Activated CD4-positive, alpha-beta T cell treated with anti-CD3 and anti-CD28 coated beads, Interleukin-2, amount 10 ng/mL, durations not matched to agents 24 days and 14 days (primary cell): Measurements from ENCODE around the gene COX14. TPM values are rescaled to one million over a fixed set of nuclear protein-coding genes. Genes with fewer than 3 reads are reported as not detected.
"Not testable (repeated sequence)": the region's sequence is repeated elsewhere in the genome, so short reads cannot be mapped to it uniquely, and the experiment has no call there.

ENCODE experiments used
- DNase-seq: peaks from one replicate; pipeline ENCODE4 v3.0.0; 2022
- H3K27ac Mint-ChIP-seq: one replicate; pipeline ENCODE4 v1.8.0; 2022; ENCODE audit warnings: mild to moderate bottlenecking, mixed read lengths
- H3K27me3 Mint-ChIP-seq: one replicate; pipeline ENCODE4 v1.8.0; 2022; ENCODE audit warnings: mixed read lengths
- H3K36me3 Mint-ChIP-seq: one replicate; pipeline ENCODE4 v1.8.0; 2022; ENCODE audit warnings: low read depth, mild to moderate bottlenecking, mixed read lengths
- H3K4me1 Mint-ChIP-seq: one replicate; pipeline ENCODE4 v1.8.0; 2021; ENCODE audit warnings: mixed read lengths
- H3K4me3 Mint-ChIP-seq: one replicate; pipeline ENCODE4 v1.8.0; 2022; ENCODE audit warnings: mild to moderate bottlenecking, moderate library complexity, mixed read lengths
- H3K9me3 Mint-ChIP-seq: one replicate; pipeline ENCODE4 v1.8.0; 2021; ENCODE audit warnings: mixed read lengths
- intact Hi-C: fragments of 100-400 bp; cut with micrococcal nuclease; formaldehyde crosslinking; loops from one replicate; pipeline ENCODE4 v1.15.1; 2023
- total RNA-seq: library from RNA; stranded (reverse); gene quantifications from 2 replicates; pipeline ENCODE4 v1.2.3, GENCODE V29; 2022

Gene COX14
- total RNA-seq, 1 donor from 2014 or later: 45.0 TPM

DNA sequence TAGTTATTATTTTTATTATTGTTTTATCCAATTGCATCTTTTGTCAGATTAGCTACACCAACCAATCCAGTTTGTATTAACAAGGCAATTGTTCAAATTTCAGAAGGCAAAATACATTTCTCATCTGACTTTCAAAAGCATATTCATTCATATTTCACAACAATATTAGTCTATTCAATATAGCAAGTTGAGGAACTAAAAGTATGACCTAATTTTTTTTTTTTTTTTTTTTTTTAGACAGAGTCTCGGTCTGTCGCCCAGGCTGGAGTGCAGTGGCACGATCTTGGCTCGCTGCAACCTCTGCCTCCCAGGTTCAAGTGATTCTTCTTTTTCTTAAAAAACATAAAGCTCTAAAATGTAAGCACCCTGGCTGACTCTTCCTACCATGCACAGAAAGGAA is 17.3 kb downstream of the COX14 start:
- intact Hi-C loops: no loop called here
- Mint-ChIP-seq H3K27me3 (no peaks in the 10 kb centered on the region), H3K4me1 (peaks cover 11% of the 10 kb centered on the region), H3K27ac (no peak overlapping the region), H3K4me3 (no peak overlapping the region), H3K9me3 (no peaks in the 10 kb centered on the region), H3K36me3 (peaks cover 43% of the 10 kb centered on the region)
- DNase-seq: no peak

DNA sequence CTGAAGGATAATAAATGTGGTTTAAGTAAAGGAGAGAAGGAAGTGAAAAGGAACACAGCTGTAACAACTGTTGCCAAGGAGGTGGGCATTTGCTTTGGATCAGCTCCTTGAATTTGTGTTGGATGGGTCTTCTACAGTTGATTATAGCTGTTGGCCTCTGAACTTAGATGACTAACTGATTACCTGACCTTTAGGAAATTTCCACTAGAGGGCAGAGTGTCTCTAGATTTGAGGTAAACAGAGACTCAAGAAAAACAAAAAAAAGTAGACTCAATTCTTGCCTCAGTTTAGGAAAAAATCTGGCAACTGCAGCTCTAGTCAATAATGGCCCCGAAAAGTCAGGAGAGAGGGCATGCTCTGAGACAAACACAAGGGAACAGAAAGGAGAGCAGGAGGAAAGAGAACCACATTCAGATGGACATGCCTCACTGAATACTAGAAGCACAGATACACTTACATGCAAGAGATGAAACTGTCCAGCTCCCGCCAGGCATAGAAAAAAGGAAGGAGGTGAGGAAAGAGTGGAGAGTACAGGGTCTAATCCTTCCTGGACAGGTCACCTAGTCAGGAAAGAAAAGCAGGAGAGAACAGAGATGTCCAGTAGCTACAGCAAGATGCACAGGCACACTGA is 20.6 kb downstream of the COX14 start:
- peaks cover 50% of the 10 kb centered on the region for H3K36me3 Mint-ChIP-seq
- intact Hi-C loops: loop anchor here (1.0 kb wide), 2 partner anchors 43 to 182 kb away; no protein-coding TSS in a partner anchor
- peak overlapping the region; percentile 59 for H3K27ac Mint-ChIP-seq
- H3K9me3 Mint-ChIP-seq: no peaks in the 10 kb centered on the region
- H3K4me3 Mint-ChIP-seq: no peak overlapping the region
- peaks cover 4% of the 10 kb centered on the region for H3K4me1 Mint-ChIP-seq
- no peaks in the 10 kb centered on the region for H3K27me3 Mint-ChIP-seq
- DNase-seq: peak; percentile 72

GRCh38 chr12:50142993-50143392 is 31.0 kb downstream of the COX14 start:
- no peaks in the 10 kb centered on the region for H3K9me3 Mint-ChIP-seq
- no peak overlapping the region for H3K27ac Mint-ChIP-seq
- no peak for DNase-seq
- intact Hi-C loops: no loop called here
- no peaks in the 10 kb centered on the region for H3K27me3 Mint-ChIP-seq
- peaks cover 35% of the 10 kb centered on the region for H3K36me3 Mint-ChIP-seq
- no peak overlapping the region for H3K4me3 Mint-ChIP-seq
- peaks cover 5% of the 10 kb centered on the region for H3K4me1 Mint-ChIP-seq

GRCh38 chr12:50145439-50145838 is 33.4 kb downstream of the COX14 start:
- peaks cover 10% of the 10 kb centered on the region for H3K4me1 Mint-ChIP-seq
- H3K4me3 Mint-ChIP-seq: no peak overlapping the region
- intact Hi-C loops: no loop called here

DNA sequence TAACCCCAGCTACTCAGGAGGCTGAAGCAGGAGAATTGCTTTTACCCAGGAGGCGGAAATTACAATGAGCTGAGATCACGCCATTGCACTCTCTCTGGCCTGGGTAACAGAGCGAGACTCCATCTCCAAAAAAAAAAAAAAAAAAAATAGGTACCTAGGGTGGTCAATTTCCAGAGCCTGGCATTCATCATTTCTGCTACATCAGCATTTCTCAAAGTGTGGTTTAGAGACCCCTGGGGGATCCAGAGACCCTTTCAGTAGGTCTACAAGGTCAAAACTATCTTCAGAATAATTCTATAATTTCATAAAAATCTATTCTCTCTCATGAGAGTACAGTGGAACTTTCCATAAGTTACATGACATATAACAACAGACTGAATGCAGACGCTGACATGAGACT is 35.2 kb downstream of the COX14 start:
- intact Hi-C loops: no loop called here
- H3K27me3 Mint-ChIP-seq: no peaks in the 10 kb centered on the region
- peaks cover 18% of the 10 kb centered on the region for H3K4me1 Mint-ChIP-seq
- no peaks in the 10 kb centered on the region for H3K9me3 Mint-ChIP-seq
- no peak overlapping the region for H3K27ac Mint-ChIP-seq
- peaks cover 9% of the 10 kb centered on the region for H3K36me3 Mint-ChIP-seq
- no peak overlapping the region for H3K4me3 Mint-ChIP-seq
- DNase-seq: no peak

More at GRCh38 chr12:50145439-50145838, 33.4 kb downstream of the COX14 start:
- Mint-ChIP-seq H3K9me3 (no peaks in the 10 kb centered on the region), H3K27me3 (no peaks in the 10 kb centered on the region), H3K27ac (no peak overlapping the region), H3K36me3 (peaks cover 22% of the 10 kb centered on the region)
- DNase-seq: no peak

- DNase-seq, H3K27me3 Mint-ChIP-seq, intact Hi-C loops, H3K27ac Mint-ChIP-seq, H3K9me3 Mint-ChIP-seq, H3K36me3 Mint-ChIP-seq, H3K4me3 Mint-ChIP-seq: not testable (repeated sequence)
- peaks cover 18% of the 10 kb centered on the region for H3K4me1 Mint-ChIP-seq
Measured at GRCh38 chr12:50148011-50148410, 36.0 kb downstream of the COX14 start.

GRCh38 chr12:50149311-50149710 is 37.3 kb downstream of the COX14 start:
- Mint-ChIP-seq H3K4me3 (no peak overlapping the region), H3K27me3 (no peaks in the 10 kb centered on the region), H3K27ac (no peak overlapping the region), H3K36me3 (peaks cover 7% of the 10 kb centered on the region), H3K4me1 (peaks cover 18% of the 10 kb centered on the region), H3K9me3 (no peaks in the 10 kb centered on the region)
- no peak for DNase-seq
- intact Hi-C loops: no loop called here

- H3K9me3 Mint-ChIP-seq: no peaks in the 10 kb centered on the region
- no peak overlapping the region for H3K4me3 Mint-ChIP-seq
- H3K27ac Mint-ChIP-seq: peak overlapping the region; percentile 42
- DNase-seq: no peak
- H3K36me3 Mint-ChIP-seq: peaks cover 7% of the 10 kb centered on the region
- H3K27me3 Mint-ChIP-seq: no peaks in the 10 kb centered on the region
- peaks cover 16% of the 10 kb centered on the region for H3K4me1 Mint-ChIP-seq
- intact Hi-C loops: no loop called here
Measured at GRCh38 chr12:50151047-50151687, 39.1 kb downstream of the COX14 start.

DNA sequence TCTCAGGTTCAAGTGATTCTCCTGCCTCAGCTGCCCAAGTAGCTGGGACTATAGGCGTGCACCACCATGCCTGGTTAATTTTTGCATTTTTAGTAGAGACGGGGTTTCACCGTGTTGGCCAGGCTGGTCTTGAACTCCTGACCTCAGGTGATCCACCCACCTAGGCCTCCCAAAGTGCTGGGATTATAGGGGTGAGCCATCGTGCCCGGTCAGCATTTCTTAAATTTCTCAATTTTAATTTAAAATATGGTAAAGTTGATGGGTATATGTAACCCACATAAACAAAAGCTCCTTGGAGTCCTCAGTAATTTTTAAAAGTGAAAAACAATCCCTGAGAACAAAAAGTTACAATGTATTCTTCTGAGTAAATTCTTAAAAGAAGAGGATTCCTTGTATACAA is 42.9 kb downstream of the COX14 start:
- H3K27ac Mint-ChIP-seq, H3K4me3 Mint-ChIP-seq, H3K9me3 Mint-ChIP-seq, intact Hi-C loops, H3K27me3 Mint-ChIP-seq, DNase-seq: not testable (repeated sequence)
- Mint-ChIP-seq H3K4me1 (peaks cover 23% of the 10 kb centered on the region), H3K36me3 (peaks cover 12% of the 10 kb centered on the region)

DNA sequence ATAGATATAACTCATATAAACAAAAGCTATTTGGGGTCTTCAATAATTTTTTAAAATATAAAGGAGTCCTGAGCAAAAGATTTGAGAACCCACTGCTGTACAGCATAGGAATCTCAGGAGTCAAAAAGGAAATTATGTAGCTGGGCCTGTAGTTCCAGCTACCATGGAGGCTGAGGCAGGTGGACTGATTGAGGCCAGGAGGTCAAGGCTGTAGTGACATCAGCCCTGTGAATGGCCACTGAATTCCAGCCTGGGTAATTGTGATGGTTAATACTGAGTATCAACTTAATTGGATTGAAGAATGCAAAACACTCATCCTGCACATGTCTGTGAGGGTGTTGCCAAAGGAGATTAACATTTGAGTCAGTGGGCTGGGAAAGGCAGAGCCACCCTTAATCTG is 44.6 kb downstream of the COX14 start:
- Mint-ChIP-seq H3K4me3 (no peak overlapping the region), H3K27me3 (no peaks in the 10 kb centered on the region), H3K4me1 (peaks cover 17% of the 10 kb centered on the region), H3K27ac (no peak overlapping the region), H3K9me3 (no peaks in the 10 kb centered on the region), H3K36me3 (peaks cover 14% of the 10 kb centered on the region)
- intact Hi-C loops: no loop called here
- DNase-seq: no peak

GRCh38 chr12:50157259-50157658 is 45.2 kb downstream of the COX14 start:
- Mint-ChIP-seq H3K36me3 (peaks cover 14% of the 10 kb centered on the region), H3K4me1 (peaks cover 17% of the 10 kb centered on the region), H3K27me3 (no peaks in the 10 kb centered on the region), H3K4me3 (no peak overlapping the region), H3K27ac (peak overlapping the region; percentile 69), H3K9me3 (no peaks in the 10 kb centered on the region)
- intact Hi-C loops: no loop called here
- DNase-seq: no peak

- Mint-ChIP-seq H3K4me1 (peaks cover 30% of the 10 kb centered on the region), H3K27ac (peak overlapping the region; percentile 18), H3K4me3 (no peak overlapping the region), H3K27me3 (no peaks in the 10 kb centered on the region), H3K9me3 (no peaks in the 10 kb centered on the region), H3K36me3 (peaks cover 13% of the 10 kb centered on the region)
- intact Hi-C loops: no loop called here
- DNase-seq: no peak
Measured at GRCh38 chr12:50160643-50161042, 48.6 kb downstream of the COX14 start.

GRCh38 chr12:50162230-50162629 is 50.2 kb downstream of the COX14 start:
- no peak overlapping the region for H3K27ac Mint-ChIP-seq
- H3K9me3 Mint-ChIP-seq: no peaks in the 10 kb centered on the region
- H3K36me3 Mint-ChIP-seq: peaks cover 20% of the 10 kb centered on the region
- H3K4me3 Mint-ChIP-seq: no peak overlapping the region
- no peaks in the 10 kb centered on the region for H3K27me3 Mint-ChIP-seq
- intact Hi-C loops: no loop called here
- no peak for DNase-seq
- H3K4me1 Mint-ChIP-seq: peaks cover 37% of the 10 kb centered on the region

GRCh38 chr12:50164963-50165362 is 52.9 kb downstream of the COX14 start:
- intact Hi-C loops: loop anchor here (5.0 kb wide), 1 partner anchor 237 kb away; the partner anchor contains the start of gene LARP4
- peak overlapping the region; percentile 62 for H3K27ac Mint-ChIP-seq
- no peaks in the 10 kb centered on the region for H3K27me3 Mint-ChIP-seq
- H3K4me1 Mint-ChIP-seq: peaks cover 33% of the 10 kb centered on the region
- no peaks in the 10 kb centered on the region for H3K9me3 Mint-ChIP-seq
- H3K36me3 Mint-ChIP-seq: peaks cover 14% of the 10 kb centered on the region
- H3K4me3 Mint-ChIP-seq: peak overlapping the region; percentile 86
- no peak for DNase-seq

DNA sequence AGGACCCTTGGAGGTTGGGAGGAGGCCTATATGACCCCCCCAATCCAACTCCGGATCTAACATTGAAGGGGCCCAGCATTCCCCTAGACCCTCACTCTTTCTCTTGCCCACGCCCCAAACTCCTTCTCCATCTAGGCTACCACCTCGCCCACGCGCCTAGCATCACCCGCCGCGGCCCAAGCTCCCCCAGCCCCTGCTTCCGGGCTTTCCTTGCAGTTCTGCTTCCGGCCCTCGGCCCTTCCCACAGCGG is 54.7 kb downstream of the COX14 start:
- peak overlapping the region; percentile 86 for H3K4me3 Mint-ChIP-seq
- H3K9me3 Mint-ChIP-seq: no peaks in the 10 kb centered on the region
- peak; percentile 89 for DNase-seq
- H3K4me1 Mint-ChIP-seq: peaks cover 33% of the 10 kb centered on the region
- H3K27me3 Mint-ChIP-seq: no peaks in the 10 kb centered on the region
- H3K27ac Mint-ChIP-seq: peak overlapping the region; percentile 95
- peaks cover 10% of the 10 kb centered on the region for H3K36me3 Mint-ChIP-seq
- intact Hi-C loops: loop anchor here (1.0 to 5.0 kb wide), 4 partner anchors 21 to 236 kb away; partner anchors contain the start of genes LARP4 and SMARCD1
